H9 (cell line): Measurements from ENCODE around the gene OOSP1. TPM values are rescaled to one million over a fixed set of nuclear protein-coding genes. Genes with fewer than 3 reads are reported as not detected.

Experiments
- DNase-seq: peaks from one replicate; pipeline ENCODE4 v3.0.0-alpha.2; 2017
- H2AFZ ChIP-seq: one replicate; pipeline ENCODE4 v1.6.1; 2013; ENCODE audit warnings: mild to moderate bottlenecking, low read length, control low read depth, moderate library complexity
- H2AK5ac ChIP-seq: 2 replicates; pipeline ENCODE4 v1.6.1; 2013; ENCODE audit warnings: low read length, control low read depth, mixed read lengths; ENCODE audit not compliant: insufficient read length
- H2BK120ac ChIP-seq: one replicate; pipeline ENCODE4 v1.6.1; 2013; ENCODE audit warnings: low read depth, mild to moderate bottlenecking, low read length, control low read depth, inconsistent platforms; ENCODE audit not compliant: poor library complexity, severe bottlenecking
- H2BK12ac ChIP-seq: 2 replicates; pipeline ENCODE4 v1.6.1; 2013; ENCODE audit warnings: low read length, control low read depth, mixed read lengths, low read depth; ENCODE audit not compliant: insufficient read length
- H2BK15ac ChIP-seq: 2 replicates; pipeline ENCODE4 v1.6.1; 2013; ENCODE audit warnings: low read depth, low read length, control low read depth
- H2BK20ac ChIP-seq: one replicate; pipeline ENCODE4 v1.6.1; 2013; ENCODE audit warnings: low read depth, mild to moderate bottlenecking, low read length, control low read depth, inconsistent platforms; ENCODE audit not compliant: poor library complexity, severe bottlenecking
- H2BK5ac ChIP-seq: 2 replicates; pipeline ENCODE4 v1.6.1; 2013; ENCODE audit warnings: low read length, control low read depth, mixed read lengths; ENCODE audit not compliant: insufficient read length
- H3K14ac ChIP-seq: 2 replicates; pipeline ENCODE4 v1.6.1; 2013; ENCODE audit warnings: low read length, control low read depth; ENCODE audit not compliant: insufficient read depth
- H3K18ac ChIP-seq: 2 replicates; pipeline ENCODE4 v1.6.1; 2013; ENCODE audit warnings: low read depth, mild to moderate bottlenecking, mixed read lengths, low read length, control low read depth; ENCODE audit not compliant: insufficient read length
- H3K23ac ChIP-seq: 2 replicates; pipeline ENCODE4 v1.6.1; 2013; ENCODE audit warnings: low read length, control low read depth, mixed read lengths, low read depth; ENCODE audit not compliant: insufficient read length
- H3K23me2 ChIP-seq: 2 replicates; pipeline ENCODE4 v1.6.1; 2013; ENCODE audit warnings: low read depth, mild to moderate bottlenecking, mixed read lengths, low read length, control low read depth; ENCODE audit not compliant: insufficient read length, poor library complexity, severe bottlenecking
- H3K27ac ChIP-seq: 2 replicates; pipeline ENCODE4 v1.5.1; 2013; ENCODE audit warnings: low read length, control low read depth, mixed read lengths, low read depth; ENCODE audit not compliant: insufficient read length
- H3K27me3 ChIP-seq: 2 replicates; pipeline ENCODE4 v1.6.1; 2013; ENCODE audit warnings: low read length, control low read depth, inconsistent platforms; ENCODE audit not compliant: insufficient read depth
- H3K4ac ChIP-seq: 2 replicates; pipeline ENCODE4 v1.6.1; 2013; ENCODE audit warnings: low read depth, mild to moderate bottlenecking, control low read depth, inconsistent platforms, low read length, moderate library complexity
- H3K4me1 ChIP-seq: 2 replicates; pipeline ENCODE4 v1.6.1; 2013; ENCODE audit warnings: low read length, control low read depth, inconsistent platforms; ENCODE audit not compliant: insufficient read depth
- H3K4me2 ChIP-seq: 2 replicates; pipeline ENCODE4 v1.6.1; 2013; ENCODE audit warnings: low read length, control low read depth, mixed read lengths; ENCODE audit not compliant: insufficient read length, insufficient read depth
- H3K56ac ChIP-seq: 2 replicates; pipeline ENCODE4 v1.6.1; 2013; ENCODE audit warnings: low read depth, mild to moderate bottlenecking, mixed read lengths, low read length, control low read depth; ENCODE audit not compliant: insufficient read length
- H3K79me1 ChIP-seq: 2 replicates; pipeline ENCODE4 v1.6.1; 2013; ENCODE audit warnings: low read depth, mild to moderate bottlenecking, moderate library complexity, low read length, control low read depth, inconsistent platforms; ENCODE audit not compliant: insufficient read depth, poor library complexity, severe bottlenecking
- H3K79me2 ChIP-seq: 2 replicates; pipeline ENCODE4 v1.6.1; 2013; ENCODE audit warnings: low read length, control low read depth, inconsistent platforms; ENCODE audit not compliant: insufficient read depth
- H3K9ac ChIP-seq: 2 replicates; pipeline ENCODE4 v1.6.1; 2013; ENCODE audit warnings: low read length, control low read depth, mixed read lengths; ENCODE audit not compliant: insufficient read length; ENCODE audit errors: extremely low read depth
- H3K9me3 ChIP-seq: one replicate; pipeline ENCODE4 v1.6.1; 2013; ENCODE audit warnings: low read depth, low read length, inconsistent platforms; ENCODE audit not compliant: control insufficient read depth
- H3T11ph ChIP-seq: one replicate; pipeline ENCODE4 v1.6.1; 2013; ENCODE audit warnings: mild to moderate bottlenecking, low read length, control low read depth, inconsistent platforms
- H4K20me1 ChIP-seq: one replicate; pipeline ENCODE4 v1.6.1; 2013; ENCODE audit not compliant: control insufficient read depth, insufficient read length, insufficient read depth
- H4K5ac ChIP-seq: 2 replicates; pipeline ENCODE4 v1.6.1; 2013; ENCODE audit warnings: low read depth, mild to moderate bottlenecking, mixed read lengths, low read length, control low read depth; ENCODE audit not compliant: insufficient read length
- H4K8ac ChIP-seq: replicated peaks from 2 replicates; pipeline ENCODE4 v1.6.1; 2013; ENCODE audit warnings: low read length, control low read depth, mixed read lengths, low read depth; ENCODE audit not compliant: insufficient read length
- H4K91ac ChIP-seq: 2 replicates; pipeline ENCODE4 v1.6.1; 2013; ENCODE audit warnings: low read depth, mild to moderate bottlenecking, moderate library complexity, mixed read lengths, low read length, control low read depth; ENCODE audit not compliant: insufficient read length
- H3K27ac Mint-ChIP-seq, 3 experiments: 2 replicates in 2 of 3; 3 replicates in 1 of 3; pipeline ENCODE4 v1.8.0; 2020 to 2021; ENCODE audit warnings: mixed read lengths in 3 of 3, mild to moderate bottlenecking in 1 of 3, moderate library complexity in 1 of 3
- H3K27me3 Mint-ChIP-seq: 2 replicates; pipeline ENCODE4 v1.8.0; 2021; ENCODE audit warnings: low read depth, mild to moderate bottlenecking, moderate library complexity, mixed read lengths
- H3K36me3 Mint-ChIP-seq, 3 experiments: 2 replicates in 2 of 3; 3 replicates in 1 of 3; pipeline ENCODE4 v1.8.0; 2020 to 2021; ENCODE audit warnings: low read depth in 3 of 3, mixed read lengths in 3 of 3; ENCODE audit not compliant: insufficient read depth in 1 of 3
- H3K4me1 Mint-ChIP-seq, 2 experiments: 2 replicates each; pipeline ENCODE4 v1.8.0; 2020; ENCODE audit warnings: mixed read lengths in 2 of 2
- H3K4me3 Mint-ChIP-seq, 2 experiments: 2 replicates in 1 of 2; 3 replicates in 1 of 2; pipeline ENCODE4 v1.8.0; 2020 to 2021; ENCODE audit warnings: mild to moderate bottlenecking in 2 of 2, mixed read lengths in 2 of 2, moderate library complexity in 1 of 2
- H3K9me3 Mint-ChIP-seq, 2 experiments: 2 replicates in 1 of 2; 3 replicates in 1 of 2; pipeline ENCODE4 v1.8.0; 2020; ENCODE audit warnings: mild to moderate bottlenecking in 2 of 2, mixed read lengths in 2 of 2, moderate library complexity in 1 of 2
- CTCF ChIP-seq: fragments of 200-600 bp; sonication (generic); conservative IDR thresholded peaks from 3 replicates; pipeline ENCODE4 v1.8.0; 2021; ENCODE audit warnings: antibody characterized with exemption, mild to moderate bottlenecking
- WGBS: extraction: QIAGEN DNeasy Blood & Tissue Kit; methylation state at CpG from one replicate; pipeline ENCODE4 v1.1.7; 2013; ENCODE audit warnings: missing lambda C conversion rate, low lambda C conversion rate, mixed read lengths; ENCODE audit not compliant: insufficient read length; ENCODE audit errors: extremely low coverage; 5-methylcytosine and 5-hydroxymethylcytosine counted together
- total RNA-seq: library from RNA; stranded (reverse); gene quantifications from 2 replicates; pipeline ENCODE4 v1.2.1, GENCODE V29; 2021

The OOSP1 gene
- total RNA-seq, 1 experiment from 2014 or later, result not detected

GRCh38 chr11:59898650-59899049 lies 39.6 kb upstream of the OOSP1 start:
- Mint-ChIP-seq H3K36me3 (no peaks in the 10 kb centered on the region), H3K27me3 (no peaks in the 10 kb centered on the region), H3K4me3 (no peak overlapping the region), H3K4me1 (peaks cover 9 to 14% of the 10 kb centered on the region in 2 experiments), H3K27ac (no peak overlapping the region), H3K9me3 (peaks cover 0 to 1% of the 10 kb centered on the region in 2 experiments; a peak in 1 of 5 replicates)
- H3K56ac ChIP-seq, result no peak overlapping the region
- no peak overlapping the region for H3K18ac ChIP-seq
- no peak overlapping the region for H4K91ac ChIP-seq
- whole genome bisulfite sequencing, result no CpG with 5 or more reads among the region's 7 CpGs
- H3K14ac ChIP-seq, result no peak overlapping the region; the same call in 1 of the 2 replicates
- H3K4me2 ChIP-seq, result no peak overlapping the region
- no peak overlapping the region for H3K27ac ChIP-seq
- no peaks in the 10 kb centered on the region for H3K9me3 ChIP-seq
- no peaks in the 10 kb centered on the region for H3K23me2 ChIP-seq
- no peaks in the 10 kb centered on the region for H3K27me3 ChIP-seq
- no peaks in the 10 kb centered on the region for H3K79me1 ChIP-seq
- H2BK20ac ChIP-seq, result no peak overlapping the region
- H3K23ac ChIP-seq, result no peak overlapping the region
- H3K9ac ChIP-seq, result no peak overlapping the region
- no peak overlapping the region for H3T11ph ChIP-seq
- no peak for TF ChIP-seq CTCF
- H2BK5ac ChIP-seq, result no peak overlapping the region
- H3K79me2 ChIP-seq, result no peaks in the 10 kb centered on the region
- no peak overlapping the region for H3K4ac ChIP-seq
- H4K20me1 ChIP-seq, result no peaks in the 10 kb centered on the region
- no peak for DNase-seq
- H2AK5ac ChIP-seq, result no peak overlapping the region
- H4K5ac ChIP-seq, result no peak overlapping the region
- H2AFZ ChIP-seq, result no peak overlapping the region
- no peak overlapping the region for H4K8ac ChIP-seq
- H3K4me1 ChIP-seq, result no peaks in the 10 kb centered on the region; the same call in 1 of the 2 replicates
- H2BK12ac ChIP-seq, result no peak overlapping the region
- H2BK15ac ChIP-seq, result no peak overlapping the region
- H2BK120ac ChIP-seq, result no peak overlapping the region
